ENCODE results near the gene LRRC39.
"Not testable (repeated sequence)": the region's sequence is repeated elsewhere in the genome, so short reads cannot be mapped to it uniquely, and the experiment has no call there.

The LRRC39 gene

GRCh38 chr1:100178091-100178490, at the start of gene LRRC39:
Gene LRRC39 (minus strand): TSS chr1:100178256. CDS start chr1:100168516, 9,740 bp downstream.
- DNase-seq (ENCODE audit: low read depth) = no peak

GRCh38 chr1:100222428-100222827, 44.4 kb upstream of the LRRC39 start:
- DNase-seq (ENCODE audit: low read depth) = no peak

- no peak for DNase-seq (ENCODE audit: low read depth)
Observed at GRCh38 chr1:100219883-100220282, 41.8 kb upstream of the LRRC39 start.

- no peak for DNase-seq (ENCODE audit: low read depth)
Observed at GRCh38 chr1:100219457-100219856, 41.4 kb upstream of the LRRC39 start.

- no peak for DNase-seq (ENCODE audit: low read depth)
Observed at GRCh38 chr1:100217834-100218233, 39.8 kb upstream of the LRRC39 start.

GRCh38 chr1:100215101-100215500, 37.0 kb upstream of the LRRC39 start:
- no peak for DNase-seq (ENCODE audit: low read depth)

GRCh38 chr1:100213141-100213540, 35.1 kb upstream of the LRRC39 start:
- DNase-seq (ENCODE audit: low read depth) = no peak

- no peak for DNase-seq (ENCODE audit: low read depth)
Observed at GRCh38 chr1:100206301-100206700, 28.2 kb upstream of the LRRC39 start.

- not testable (repeated sequence) for DNase-seq (ENCODE audit: low read depth)
Observed at GRCh38 chr1:100205593-100205992, 27.5 kb upstream of the LRRC39 start.

- not testable (repeated sequence) for DNase-seq (ENCODE audit: low read depth)
Observed at GRCh38 chr1:100205103-100205502, 27.0 kb upstream of the LRRC39 start.

GRCh38 chr1:100202703-100203102, 24.6 kb upstream of the LRRC39 start:
- DNase-seq (ENCODE audit: low read depth) = not testable (repeated sequence)

GRCh38 chr1:100200060-100200459, 22.0 kb upstream of the LRRC39 start:
- not testable (repeated sequence) for DNase-seq (ENCODE audit: low read depth)

- DNase-seq (ENCODE audit: low read depth) = no peak
Observed at GRCh38 chr1:100198596-100198995, 20.5 kb upstream of the LRRC39 start.

- DNase-seq (ENCODE audit: low read depth) = no peak
Observed at GRCh38 chr1:100188617-100189016, 10.6 kb upstream of the LRRC39 start.

- no peak for DNase-seq (ENCODE audit: low read depth)
Observed at GRCh38 chr1:100187912-100188311, 9.9 kb upstream of the LRRC39 start.

GRCh38 chr1:100184536-100184935, 6.5 kb upstream of the LRRC39 start:
- DNase-seq (ENCODE audit: low read depth) = no peak

GRCh38 chr1:100183370-100183769, 5.3 kb upstream of the LRRC39 start:
- no peak for DNase-seq (ENCODE audit: low read depth)

- no peak for DNase-seq (ENCODE audit: low read depth)
Observed at GRCh38 chr1:100177295-100178041, 588 bp downstream of the LRRC39 start.

GRCh38 chr1:100168051-100168450, 10.0 kb downstream of the LRRC39 start:
- no peak for DNase-seq (ENCODE audit: low read depth)

- no peak for DNase-seq (ENCODE audit: low read depth)
Observed at GRCh38 chr1:100164702-100165101, 13.4 kb downstream of the LRRC39 start.

GRCh38 chr1:100164216-100164615, 13.8 kb downstream of the LRRC39 start:
- DNase-seq (ENCODE audit: low read depth) = no peak

GRCh38 chr1:100162881-100163280, 15.2 kb downstream of the LRRC39 start:
- no peak for DNase-seq (ENCODE audit: low read depth)

- DNase-seq (ENCODE audit: low read depth) = no peak
Observed at GRCh38 chr1:100152271-100152670, 25.8 kb downstream of the LRRC39 start.

GRCh38 chr1:100151679-100152078, 26.4 kb downstream of the LRRC39 start:
- DNase-seq (ENCODE audit: low read depth) = no peak
